Measurements from ENCODE around the gene DPYSL3. TPM values are rescaled to one million over a fixed set of nuclear protein-coding genes. Genes with fewer than 3 reads are reported as not detected.

Gene DPYSL3
- total and polyA plus RNA-seq, 4 donors: 0.35 to 3.6 (median 1.7) TPM

- Histone ChIP-seq H3K4me1 (ENCODE audit: control insufficient read depth in 4 of 4, insufficient read depth in 4 of 4, low read length in 3 of 4) (no peaks in the 10 kb centered on the region), H3K4me3 (ENCODE audit: low read depth in 1 of 3, low read length in 3 of 3) (no peak overlapping the region), H3K27me3 (ENCODE audit: control insufficient read depth in 4 of 4, insufficient read depth in 4 of 4, low read length in 3 of 4) (peaks cover 0 to 4% (median 0%) of the 10 kb centered on the region in 4 donors), H3K27ac (ENCODE audit: low read depth in 1 of 2, low read length in 2 of 2) (no peak overlapping the region), H3K9me3 (ENCODE audit: control insufficient read depth in 4 of 4, low read length in 3 of 4) (no peaks in the 10 kb centered on the region), H3K9ac (ENCODE audit: low read depth in 1 of 2, low read length in 2 of 2) (no peak overlapping the region), H3K36me3 (ENCODE audit: control insufficient read depth in 4 of 4, insufficient read depth in 3 of 4, low read depth in 1 of 4, low read length in 3 of 4) (no peaks in the 10 kb centered on the region)
- no peak for TF ChIP-seq TAF1 (conservative IDR thresholded peaks at IDR 0.05)
- WGBS: 89% methylated on average over 1 of the region's 1 CpG
- no peak for DNase-seq (ENCODE audit: low spot score)
Observed at GRCh38 chr5:147481376-147481775, 28.5 kb downstream of the DPYSL3 start.

GRCh38 chr5:147479949-147480348 lies 29.9 kb downstream of the DPYSL3 start:
- H3K36me3 ChIP-seq (ENCODE audit: control insufficient read depth in 4 of 4, insufficient read depth in 3 of 4, low read depth in 1 of 4, low read length in 3 of 4): no peaks in the 10 kb centered on the region
- H3K9ac ChIP-seq (ENCODE audit: low read depth in 1 of 2, low read length in 2 of 2): no peak overlapping the region
- H3K4me1 ChIP-seq (ENCODE audit: control insufficient read depth in 4 of 4, insufficient read depth in 4 of 4, low read length in 3 of 4): no peaks in the 10 kb centered on the region
- H3K27ac ChIP-seq (ENCODE audit: low read depth in 1 of 2, low read length in 2 of 2): no peak overlapping the region
- no peak for DNase-seq (ENCODE audit: low spot score)
- H3K27me3 ChIP-seq (ENCODE audit: control insufficient read depth in 4 of 4, insufficient read depth in 4 of 4, low read length in 3 of 4): peaks cover 0 to 5% (median 0%) of the 10 kb centered on the region in 4 donors
- WGBS: 75% methylated on average over 6 of the region's 6 CpGs
- no peaks in the 10 kb centered on the region for H3K9me3 ChIP-seq (ENCODE audit: control insufficient read depth in 4 of 4, low read length in 3 of 4)
- TF ChIP-seq, protein P1, sequence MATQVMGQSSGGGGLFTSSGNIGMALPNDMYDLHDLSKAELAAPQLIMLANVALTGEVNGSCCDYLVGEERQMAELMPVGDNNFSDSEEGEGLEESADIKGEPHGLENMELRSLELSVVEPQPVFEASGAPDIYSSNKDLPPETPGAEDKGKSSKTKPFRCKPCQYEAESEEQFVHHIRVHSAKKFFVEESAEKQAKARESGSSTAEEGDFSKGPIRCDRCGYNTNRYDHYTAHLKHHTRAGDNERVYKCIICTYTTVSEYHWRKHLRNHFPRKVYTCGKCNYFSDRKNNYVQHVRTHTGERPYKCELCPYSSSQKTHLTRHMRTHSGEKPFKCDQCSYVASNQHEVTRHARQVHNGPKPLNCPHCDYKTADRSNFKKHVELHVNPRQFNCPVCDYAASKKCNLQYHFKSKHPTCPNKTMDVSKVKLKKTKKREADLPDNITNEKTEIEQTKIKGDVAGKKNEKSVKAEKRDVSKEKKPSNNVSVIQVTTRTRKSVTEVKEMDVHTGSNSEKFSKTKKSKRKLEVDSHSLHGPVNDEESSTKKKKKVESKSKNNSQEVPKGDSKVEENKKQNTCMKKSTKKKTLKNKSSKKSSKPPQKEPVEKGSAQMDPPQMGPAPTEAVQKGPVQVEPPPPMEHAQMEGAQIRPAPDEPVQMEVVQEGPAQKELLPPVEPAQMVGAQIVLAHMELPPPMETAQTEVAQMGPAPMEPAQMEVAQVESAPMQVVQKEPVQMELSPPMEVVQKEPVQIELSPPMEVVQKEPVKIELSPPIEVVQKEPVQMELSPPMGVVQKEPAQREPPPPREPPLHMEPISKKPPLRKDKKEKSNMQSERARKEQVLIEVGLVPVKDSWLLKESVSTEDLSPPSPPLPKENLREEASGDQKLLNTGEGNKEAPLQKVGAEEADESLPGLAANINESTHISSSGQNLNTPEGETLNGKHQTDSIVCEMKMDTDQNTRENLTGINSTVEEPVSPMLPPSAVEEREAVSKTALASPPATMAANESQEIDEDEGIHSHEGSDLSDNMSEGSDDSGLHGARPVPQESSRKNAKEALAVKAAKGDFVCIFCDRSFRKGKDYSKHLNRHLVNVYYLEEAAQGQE (IDR thresholded peaks at IDR 0.05): no peak
- TF ChIP-seq JUND (IDR thresholded peaks at IDR 0.05) (no peak), ATF3 (IDR thresholded peaks at IDR 0.05) (no peak)
- no peak overlapping the region for H3K4me3 ChIP-seq (ENCODE audit: low read depth in 1 of 3, low read length in 3 of 3)

DNA sequence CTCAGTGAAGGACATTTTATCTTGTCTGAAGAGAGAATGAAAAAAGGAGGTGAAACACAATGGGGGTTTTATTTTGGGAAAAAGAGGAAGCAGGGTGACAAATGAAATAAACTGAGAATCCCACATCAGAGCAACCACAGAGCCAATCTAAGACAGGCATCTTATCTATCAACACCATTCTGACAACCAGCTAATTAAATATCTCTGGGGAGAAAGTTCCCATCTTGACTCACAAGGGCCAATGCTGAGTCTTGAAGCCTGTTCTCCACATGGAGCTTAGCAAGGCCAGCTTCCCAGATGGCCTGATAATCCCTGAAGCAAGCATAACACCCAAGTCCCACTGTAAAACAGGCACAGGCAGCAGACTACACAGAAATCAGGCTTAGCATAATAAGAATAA lies 30.4 kb downstream of the DPYSL3 start:
- Histone ChIP-seq H3K4me1 (ENCODE audit: control insufficient read depth in 4 of 4, insufficient read depth in 4 of 4, low read length in 3 of 4) (no peaks in the 10 kb centered on the region), H3K9ac (ENCODE audit: low read depth in 1 of 2, low read length in 2 of 2) (no peak overlapping the region), H3K9me3 (ENCODE audit: control insufficient read depth in 4 of 4, low read length in 3 of 4) (no peaks in the 10 kb centered on the region), H3K4me3 (ENCODE audit: low read depth in 1 of 3, low read length in 3 of 3) (no peak overlapping the region), H3K27me3 (ENCODE audit: control insufficient read depth in 4 of 4, insufficient read depth in 4 of 4, low read length in 3 of 4) (peaks cover 0 to 5% (median 0%) of the 10 kb centered on the region in 4 donors), H3K36me3 (ENCODE audit: control insufficient read depth in 4 of 4, insufficient read depth in 3 of 4, low read depth in 1 of 4, low read length in 3 of 4) (no peaks in the 10 kb centered on the region), H3K27ac (ENCODE audit: low read depth in 1 of 2, low read length in 2 of 2) (no peak overlapping the region)
- no peak for DNase-seq (ENCODE audit: low spot score)
- no peak for TF ChIP-seq ATF3 (IDR thresholded peaks at IDR 0.05)

GRCh38 chr5:147474140-147474539 lies 35.7 kb downstream of the DPYSL3 start:
- H3K4me3 ChIP-seq (ENCODE audit: low read depth in 1 of 3, low read length in 3 of 3): no peak overlapping the region
- no peak overlapping the region for H3K27ac ChIP-seq (ENCODE audit: low read depth in 1 of 2, low read length in 2 of 2)
- WGBS: 84% methylated on average over 1 of the region's 1 CpG
- no peak overlapping the region for H3K9ac ChIP-seq (ENCODE audit: low read depth in 1 of 2, low read length in 2 of 2)
- peaks cover 0 to 8% (median 0%) of the 10 kb centered on the region in 4 donors for H3K27me3 ChIP-seq (ENCODE audit: control insufficient read depth in 4 of 4, insufficient read depth in 4 of 4, low read length in 3 of 4)
- no peaks in the 10 kb centered on the region for H3K4me1 ChIP-seq (ENCODE audit: control insufficient read depth in 4 of 4, insufficient read depth in 4 of 4, low read length in 3 of 4)
- DNase-seq (ENCODE audit: low spot score): no peak
- no peaks in the 10 kb centered on the region for H3K36me3 ChIP-seq (ENCODE audit: control insufficient read depth in 4 of 4, insufficient read depth in 3 of 4, low read depth in 1 of 4, low read length in 3 of 4)
- no peaks in the 10 kb centered on the region for H3K9me3 ChIP-seq (ENCODE audit: control insufficient read depth in 4 of 4, low read length in 3 of 4)
- TF ChIP-seq, protein P1 (IDR thresholded peaks at IDR 0.05): no peak
- TF ChIP-seq JUND (IDR thresholded peaks at IDR 0.05): no peak
- TF ChIP-seq SP1 (IDR thresholded peaks at IDR 0.05): no peak
- TF ChIP-seq EGR1 (IDR thresholded peaks at IDR 0.05; ENCODE audit: low read depth in 2 of 2): no peak
- TF ChIP-seq MAX (IDR thresholded peaks at IDR 0.05): no peak
- TF ChIP-seq ATF3 (IDR thresholded peaks at IDR 0.05): no peak
- TF ChIP-seq YY1 (IDR thresholded peaks at IDR 0.05): no peak
- TF ChIP-seq RAD21 (IDR thresholded peaks at IDR 0.05): no peak
- TF ChIP-seq, protein P2, sequence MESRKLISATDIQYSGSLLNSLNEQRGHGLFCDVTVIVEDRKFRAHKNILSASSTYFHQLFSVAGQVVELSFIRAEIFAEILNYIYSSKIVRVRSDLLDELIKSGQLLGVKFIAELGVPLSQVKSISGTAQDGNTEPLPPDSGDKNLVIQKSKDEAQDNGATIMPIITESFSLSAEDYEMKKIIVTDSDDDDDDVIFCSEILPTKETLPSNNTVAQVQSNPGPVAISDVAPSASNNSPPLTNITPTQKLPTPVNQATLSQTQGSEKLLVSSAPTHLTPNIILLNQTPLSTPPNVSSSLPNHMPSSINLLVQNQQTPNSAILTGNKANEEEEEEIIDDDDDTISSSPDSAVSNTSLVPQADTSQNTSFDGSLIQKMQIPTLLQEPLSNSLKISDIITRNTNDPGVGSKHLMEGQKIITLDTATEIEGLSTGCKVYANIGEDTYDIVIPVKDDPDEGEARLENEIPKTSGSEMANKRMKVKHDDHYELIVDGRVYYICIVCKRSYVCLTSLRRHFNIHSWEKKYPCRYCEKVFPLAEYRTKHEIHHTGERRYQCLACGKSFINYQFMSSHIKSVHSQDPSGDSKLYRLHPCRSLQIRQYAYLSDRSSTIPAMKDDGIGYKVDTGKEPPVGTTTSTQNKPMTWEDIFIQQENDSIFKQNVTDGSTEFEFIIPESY (IDR thresholded peaks at IDR 0.05): no peak
- no peak for TF ChIP-seq GABPA (IDR thresholded peaks at IDR 0.05 in 1 of 2, conservative IDR thresholded peaks at IDR 0.05 in 1 of 2)

All from liver (tissue), 9 donors.